ENCODE results near the gene APEX1. TPM values are rescaled to one million over a fixed set of nuclear protein-coding genes. Genes with fewer than 3 reads are reported as not detected.
"Not testable (repeated sequence)": the region's sequence is repeated elsewhere in the genome, so short reads cannot be mapped to it uniquely, and the experiment has no call there.

APEX1 gene
- total RNA-seq, 2 experiments from 2014 or later, result 125 to 127 TPM

- ATAC-seq (ENCODE audit: poor library complexity) (no peak), DNase-seq (no peak)
- Histone ChIP-seq H3K36me3 (ENCODE audit: insufficient read depth, low read length) (no peaks in the 10 kb centered on the region), H3K27me3 (ENCODE audit: control insufficient read depth in 1 of 2, insufficient read depth in 2 of 2, low read length in 2 of 2) (no peaks in the 10 kb centered on the region), H3K4me1 (ENCODE audit: insufficient read depth, low read length) (peaks cover 6% of the 10 kb centered on the region), H3K9me3 (ENCODE audit: control insufficient read depth in 1 of 2, insufficient read depth in 1 of 2, low read length in 2 of 2) (no peaks in the 10 kb centered on the region), H3K27ac (ENCODE audit: low read depth in 1 of 2, low read length in 2 of 2) (no peak overlapping the region), H3K4me3 (ENCODE audit: low read length) (no peak overlapping the region)
- ChIA-PET POLR2A (no interaction called here), CTCF (no interaction called here)
- no peak overlapping the region for H3K27ac Mint-ChIP-seq
- TF ChIP-seq, protein P1, sequence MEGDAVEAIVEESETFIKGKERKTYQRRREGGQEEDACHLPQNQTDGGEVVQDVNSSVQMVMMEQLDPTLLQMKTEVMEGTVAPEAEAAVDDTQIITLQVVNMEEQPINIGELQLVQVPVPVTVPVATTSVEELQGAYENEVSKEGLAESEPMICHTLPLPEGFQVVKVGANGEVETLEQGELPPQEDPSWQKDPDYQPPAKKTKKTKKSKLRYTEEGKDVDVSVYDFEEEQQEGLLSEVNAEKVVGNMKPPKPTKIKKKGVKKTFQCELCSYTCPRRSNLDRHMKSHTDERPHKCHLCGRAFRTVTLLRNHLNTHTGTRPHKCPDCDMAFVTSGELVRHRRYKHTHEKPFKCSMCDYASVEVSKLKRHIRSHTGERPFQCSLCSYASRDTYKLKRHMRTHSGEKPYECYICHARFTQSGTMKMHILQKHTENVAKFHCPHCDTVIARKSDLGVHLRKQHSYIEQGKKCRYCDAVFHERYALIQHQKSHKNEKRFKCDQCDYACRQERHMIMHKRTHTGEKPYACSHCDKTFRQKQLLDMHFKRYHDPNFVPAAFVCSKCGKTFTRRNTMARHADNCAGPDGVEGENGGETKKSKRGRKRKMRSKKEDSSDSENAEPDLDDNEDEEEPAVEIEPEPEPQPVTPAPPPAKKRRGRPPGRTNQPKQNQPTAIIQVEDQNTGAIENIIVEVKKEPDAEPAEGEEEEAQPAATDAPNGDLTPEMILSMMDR (IDR thresholded peaks at IDR 0.05), result no peak
- no peaks in the 10 kb centered on the region for H3K9me3 Mint-ChIP-seq
- H3K4me1 Mint-ChIP-seq (ENCODE audit: low read depth), result peaks cover 24% of the 10 kb centered on the region
- intact Hi-C loops (cut with DNase I, micrococcal nuclease), result no loop called here
- H3K27me3 Mint-ChIP-seq, result no peaks in the 10 kb centered on the region
- no peaks in the 10 kb centered on the region for H3K36me3 Mint-ChIP-seq (ENCODE audit: low read depth)
- no peak overlapping the region for H3K4me3 Mint-ChIP-seq
These were observed 44.9 kb downstream of the APEX1 start for GRCh38 chr14:20499881-20500280.

- peaks cover 9% of the 10 kb centered on the region for H3K4me1 Mint-ChIP-seq (ENCODE audit: low read depth)
- no peaks in the 10 kb centered on the region for H3K36me3 Mint-ChIP-seq (ENCODE audit: low read depth)
- H3K27ac Mint-ChIP-seq, result no peak overlapping the region
- H3K27me3 Mint-ChIP-seq, result no peaks in the 10 kb centered on the region
- no peaks in the 10 kb centered on the region for H3K36me3 ChIP-seq (ENCODE audit: insufficient read depth, low read length)
- TF ChIP-seq, protein P1 (IDR thresholded peaks at IDR 0.05), result no peak
- H3K9me3 Mint-ChIP-seq, result no peaks in the 10 kb centered on the region
- no peak overlapping the region for H3K4me3 ChIP-seq (ENCODE audit: low read length)
- no peaks in the 10 kb centered on the region for H3K9me3 ChIP-seq (ENCODE audit: control insufficient read depth in 1 of 2, insufficient read depth in 1 of 2, low read length in 2 of 2)
- no peak for ATAC-seq (ENCODE audit: poor library complexity)
- intact Hi-C loops (cut with DNase I, micrococcal nuclease), result no loop called here
- CTCF ChIA-PET, result no interaction called here
- no peak overlapping the region for H3K4me3 Mint-ChIP-seq
- DNase-seq, result no peak
- peaks cover 2% of the 10 kb centered on the region for H3K4me1 ChIP-seq (ENCODE audit: insufficient read depth, low read length)
- no peaks in the 10 kb centered on the region for H3K27me3 ChIP-seq (ENCODE audit: control insufficient read depth in 1 of 2, insufficient read depth in 2 of 2, low read length in 2 of 2)
- POLR2A ChIA-PET, result no interaction called here
- H3K27ac ChIP-seq (ENCODE audit: low read depth in 1 of 2, low read length in 2 of 2), result no peak overlapping the region
These were observed 46.3 kb downstream of the APEX1 start for GRCh38 chr14:20501346-20501745.

DNA sequence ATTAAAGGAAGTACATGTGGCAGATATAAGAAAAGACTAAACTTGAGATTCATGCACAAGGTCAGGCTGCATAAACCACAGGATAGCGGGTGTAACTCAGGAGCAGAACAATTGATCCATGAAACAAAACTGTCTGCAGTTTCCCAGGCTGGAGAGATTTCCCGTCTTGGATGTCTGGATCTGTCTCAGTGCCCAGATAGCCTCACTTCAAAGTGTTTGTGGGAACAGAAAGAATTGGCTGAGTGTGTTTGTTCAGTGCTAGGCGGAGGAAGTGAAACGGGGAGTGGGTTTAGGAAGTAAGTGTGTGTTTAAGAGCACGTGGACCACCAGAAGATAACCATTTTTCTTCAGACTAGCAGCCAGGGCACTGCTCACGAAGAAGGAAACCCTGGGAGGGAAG, 48.9 kb downstream of the APEX1 start:
- Histone ChIP-seq H3K36me3 (ENCODE audit: insufficient read depth, low read length) (no peaks in the 10 kb centered on the region), H3K4me3 (ENCODE audit: low read length) (no peak overlapping the region), H3K9me3 (ENCODE audit: control insufficient read depth in 1 of 2, insufficient read depth in 1 of 2, low read length in 2 of 2) (no peaks in the 10 kb centered on the region), H3K4me1 (ENCODE audit: insufficient read depth, low read length) (no peaks in the 10 kb centered on the region), H3K27ac (ENCODE audit: low read depth in 1 of 2, low read length in 2 of 2) (no peak overlapping the region), H3K27me3 (ENCODE audit: control insufficient read depth in 1 of 2, insufficient read depth in 2 of 2, low read length in 2 of 2) (no peaks in the 10 kb centered on the region)
- DNase-seq, result no peak
- H3K4me1 Mint-ChIP-seq (ENCODE audit: low read depth), result peaks cover 6% of the 10 kb centered on the region
- no peak for ATAC-seq (ENCODE audit: poor library complexity)
- TF ChIP-seq, protein P1 (IDR thresholded peaks at IDR 0.05), result no peak
- ChIA-PET CTCF (no interaction called here), POLR2A (no interaction called here)
- H3K9me3 Mint-ChIP-seq, result no peaks in the 10 kb centered on the region
- no peaks in the 10 kb centered on the region for H3K27me3 Mint-ChIP-seq
- H3K4me3 Mint-ChIP-seq, result no peak overlapping the region
- intact Hi-C loops (cut with DNase I, micrococcal nuclease), result no loop called here
- H3K27ac Mint-ChIP-seq, result no peak overlapping the region
- no peaks in the 10 kb centered on the region for H3K36me3 Mint-ChIP-seq (ENCODE audit: low read depth)

GRCh38 chr14:20506276-20506675, 51.2 kb downstream of the APEX1 start:
- H3K27ac ChIP-seq (ENCODE audit: low read depth in 1 of 2, low read length in 2 of 2); H3K36me3 ChIP-seq (ENCODE audit: insufficient read depth, low read length); H3K4me1 Mint-ChIP-seq (ENCODE audit: low read depth); H3K4me1 ChIP-seq (ENCODE audit: insufficient read depth, low read length); CTCF ChIA-PET; H3K36me3 Mint-ChIP-seq (ENCODE audit: low read depth); H3K4me3 Mint-ChIP-seq; intact Hi-C loops (cut with DNase I, micrococcal nuclease); H3K9me3 ChIP-seq (ENCODE audit: control insufficient read depth in 1 of 2, insufficient read depth in 1 of 2, low read length in 2 of 2); H3K9me3 Mint-ChIP-seq; DNase-seq; H3K27me3 Mint-ChIP-seq; H3K4me3 ChIP-seq (ENCODE audit: low read length); POLR2A ChIA-PET; H3K27ac Mint-ChIP-seq; ATAC-seq (ENCODE audit: poor library complexity); H3K27me3 ChIP-seq (ENCODE audit: control insufficient read depth in 1 of 2, insufficient read depth in 2 of 2, low read length in 2 of 2): not testable (repeated sequence)

DNA sequence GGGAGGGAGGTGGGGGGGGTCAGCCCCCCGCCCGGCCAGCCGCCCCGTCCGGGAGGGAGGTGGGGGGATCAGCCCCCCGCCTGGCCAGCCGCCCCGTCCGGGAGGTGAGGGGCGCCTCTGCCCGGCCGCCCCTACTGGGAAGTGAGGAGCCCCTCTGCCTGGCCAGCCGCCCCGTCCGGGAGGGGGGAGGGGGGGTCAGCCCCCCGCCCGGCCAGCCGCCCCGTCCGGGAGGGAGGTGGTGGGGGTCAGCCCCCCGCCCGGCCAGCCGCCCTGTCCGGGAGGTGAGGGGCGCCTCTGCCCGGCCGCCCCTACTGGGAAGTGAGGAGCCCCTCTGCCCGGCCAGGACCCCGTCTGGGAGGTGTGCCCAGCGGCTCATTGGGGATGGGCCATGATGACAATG, 51.7 kb downstream of the APEX1 start:
- H3K27ac Mint-ChIP-seq; H3K9me3 ChIP-seq (ENCODE audit: control insufficient read depth in 1 of 2, insufficient read depth in 1 of 2, low read length in 2 of 2); ATAC-seq (ENCODE audit: poor library complexity); H3K36me3 ChIP-seq (ENCODE audit: insufficient read depth, low read length); H3K4me3 Mint-ChIP-seq; H3K27me3 Mint-ChIP-seq; H3K4me1 Mint-ChIP-seq (ENCODE audit: low read depth); H3K4me3 ChIP-seq (ENCODE audit: low read length); H3K27ac ChIP-seq (ENCODE audit: low read depth in 1 of 2, low read length in 2 of 2); CTCF ChIA-PET; H3K27me3 ChIP-seq (ENCODE audit: control insufficient read depth in 1 of 2, insufficient read depth in 2 of 2, low read length in 2 of 2); H3K9me3 Mint-ChIP-seq; H3K36me3 Mint-ChIP-seq (ENCODE audit: low read depth); intact Hi-C loops (cut with DNase I, micrococcal nuclease); H3K4me1 ChIP-seq (ENCODE audit: insufficient read depth, low read length); DNase-seq; POLR2A ChIA-PET: not testable (repeated sequence)

Measured in CD4-positive, alpha-beta T cell (primary cell).